MM.1S (cell line): ENCODE measurements around the gene KCNG4.

Source experiments
- CTCF ChIP-seq: fragments of 300-600 bp; sonication (generic); IDR thresholded peaks from 2 replicates; pipeline ENCODE4 v1.5.1; 2016; ENCODE audit warnings: antibody characterized with exemption, low read length, mixed read lengths
- EZH2 ChIP-seq: fragments of 300-600 bp; sonication (generic); optimal IDR thresholded peaks from 2 replicates; pipeline ENCODE3; 2017; ENCODE audit warnings: low read depth, mild to moderate bottlenecking, antibody characterized with exemption, low read length, mixed read lengths

- no peak for TF ChIP-seq CTCF
- TF ChIP-seq EZH2: no peak
Observed at GRCh38 chr16:84226026-84226425, 13.8 kb downstream of the KCNG4 start.
